T-helper 1 cell (primary cell): Measurements from ENCODE around the gene CLASP1.
"Not testable (repeated sequence)": the region's sequence is repeated elsewhere in the genome, so short reads cannot be mapped to it uniquely, and the experiment has no call there.

Source experiments
- DNase-seq, 5 donors: peaks; one replicate each; pipeline ENCODE4 v3.0.0-alpha.2; 2012 to 2020

Gene CLASP1

DNA sequence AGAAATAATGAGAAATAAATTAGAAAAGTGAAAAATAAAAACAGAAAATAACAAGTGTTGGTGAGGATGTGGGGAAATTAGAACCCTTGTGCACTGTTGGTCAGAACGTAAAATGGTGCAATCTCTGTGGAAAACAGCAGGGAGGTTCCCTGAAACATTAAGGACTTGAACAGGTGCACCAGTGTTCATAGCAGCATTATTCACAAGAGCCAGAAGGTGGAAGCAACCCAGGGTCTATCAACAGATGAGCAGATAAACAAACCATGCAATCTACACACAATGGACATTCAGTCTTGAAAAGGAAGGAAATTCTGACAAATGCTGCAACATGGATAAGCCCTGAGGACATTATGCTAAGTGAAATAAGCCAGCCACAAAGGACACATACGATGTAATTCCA is 306.1 kb downstream of the CLASP1 start:
- no peak for DNase-seq

DNA sequence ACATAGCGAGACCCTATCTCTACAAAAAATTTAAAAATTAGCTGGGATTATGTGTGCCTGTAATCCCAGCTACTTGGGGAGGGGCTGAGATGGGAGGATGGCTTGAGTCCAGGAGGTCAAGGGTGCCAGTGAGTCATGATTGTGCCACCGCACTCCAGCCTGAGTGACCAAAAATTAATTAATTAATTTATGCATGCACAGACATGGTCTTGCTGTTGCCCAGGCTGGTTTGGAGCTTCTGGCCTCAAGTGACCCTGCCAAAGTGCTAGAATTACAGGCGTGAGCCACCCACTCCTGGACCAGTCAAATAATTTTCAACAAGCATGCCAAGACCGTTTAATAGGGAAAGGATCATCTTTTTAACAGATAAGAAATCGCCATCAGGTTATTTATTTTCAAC is 306.5 kb downstream of the CLASP1 start:
- DNase-seq: no peak

- no peak for DNase-seq
Observed at GRCh38 chr2:121340926-121341325, 308.3 kb downstream of the CLASP1 start.

DNA sequence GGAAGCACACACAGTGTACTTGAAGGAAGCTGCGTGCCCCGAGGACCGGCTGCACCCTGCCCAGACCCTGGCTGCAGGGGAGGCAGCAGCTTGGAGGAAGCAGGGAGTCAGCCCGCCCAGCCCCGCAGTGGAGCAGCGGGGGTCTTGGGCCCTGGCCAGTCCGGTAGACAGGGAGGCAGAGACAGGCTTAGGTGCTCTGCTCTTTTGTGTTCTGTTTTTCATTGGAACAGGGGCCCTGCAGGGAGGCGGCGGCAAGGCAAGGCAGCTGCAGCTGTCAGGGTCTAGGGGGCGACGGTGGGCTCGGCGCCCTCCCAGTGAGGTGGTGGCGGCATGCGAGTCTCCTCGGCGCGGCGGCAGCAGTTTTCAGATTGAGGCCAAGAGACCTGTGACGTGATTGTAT is 311.0 kb downstream of the CLASP1 start:
- no peak for DNase-seq

DNA sequence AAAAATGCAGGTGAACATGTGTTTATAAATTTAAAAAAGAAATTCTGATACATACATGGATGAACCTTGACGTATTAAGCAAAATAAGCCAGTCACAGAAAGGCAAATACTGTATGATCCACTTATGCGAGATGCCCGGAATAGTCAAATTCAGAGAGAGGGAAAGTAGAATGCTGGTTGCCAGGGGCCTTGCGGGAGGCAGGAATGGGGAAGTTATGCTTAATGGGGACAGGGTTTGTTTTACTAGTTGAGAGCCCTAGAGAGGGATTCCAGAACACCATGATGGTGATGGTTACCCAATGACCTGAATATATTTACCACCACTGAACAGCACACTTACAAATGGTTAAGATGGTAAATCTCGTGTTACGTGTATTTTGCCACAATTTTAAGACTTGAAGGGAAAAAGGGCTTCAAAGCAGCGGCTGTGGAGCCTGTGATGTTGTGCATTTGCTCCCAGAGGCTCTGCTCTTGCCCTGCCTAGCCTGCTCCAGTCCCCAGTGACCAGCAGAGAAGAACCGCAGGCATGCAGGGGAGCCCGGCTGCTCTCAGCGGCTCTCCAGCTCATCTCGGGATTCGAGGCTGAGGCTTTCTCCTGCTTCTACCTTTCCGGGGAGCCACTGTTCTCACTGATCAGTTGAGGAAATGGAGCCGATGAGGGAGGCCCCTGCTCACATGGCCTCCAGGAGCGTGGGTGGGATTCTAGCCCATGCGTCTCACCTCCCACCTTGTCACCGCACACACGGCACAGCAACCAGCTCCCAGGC is 312.6 kb downstream of the CLASP1 start:
- no peak for DNase-seq

- no peak for DNase-seq
Observed at GRCh38 chr2:121335294-121336290, 313.7 kb downstream of the CLASP1 start.

GRCh38 chr2:121334581-121335293 is 314.5 kb downstream of the CLASP1 start:
- DNase-seq: no peak

- peak in 1 of 5 donors; percentile 10 for DNase-seq
Observed at GRCh38 chr2:121333834-121334558, 315.3 kb downstream of the CLASP1 start.

DNA sequence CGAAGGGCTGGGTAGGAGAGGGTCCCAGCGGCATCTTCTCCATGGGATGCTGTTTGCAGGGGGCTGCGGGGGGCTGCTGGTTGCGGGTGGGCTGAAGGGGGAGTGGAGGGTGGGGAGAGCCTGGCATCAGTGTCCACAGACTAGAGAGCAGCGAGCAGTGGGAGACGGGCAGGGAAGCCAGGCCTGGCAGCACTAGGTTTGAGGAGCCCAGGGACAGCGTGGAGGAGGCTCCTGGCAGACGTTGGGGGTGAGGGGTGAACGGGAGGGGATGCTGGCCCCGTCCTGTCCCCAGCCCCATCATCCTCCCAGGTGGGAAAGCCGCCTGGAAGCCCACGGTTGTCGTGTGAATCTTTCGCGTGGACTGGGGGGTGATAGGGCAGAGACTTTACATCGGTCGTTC is 316.0 kb downstream of the CLASP1 start:
- DNase-seq: no peak

- not testable (repeated sequence) for DNase-seq
Observed at GRCh38 chr2:121331324-121331723, 317.9 kb downstream of the CLASP1 start.

DNA sequence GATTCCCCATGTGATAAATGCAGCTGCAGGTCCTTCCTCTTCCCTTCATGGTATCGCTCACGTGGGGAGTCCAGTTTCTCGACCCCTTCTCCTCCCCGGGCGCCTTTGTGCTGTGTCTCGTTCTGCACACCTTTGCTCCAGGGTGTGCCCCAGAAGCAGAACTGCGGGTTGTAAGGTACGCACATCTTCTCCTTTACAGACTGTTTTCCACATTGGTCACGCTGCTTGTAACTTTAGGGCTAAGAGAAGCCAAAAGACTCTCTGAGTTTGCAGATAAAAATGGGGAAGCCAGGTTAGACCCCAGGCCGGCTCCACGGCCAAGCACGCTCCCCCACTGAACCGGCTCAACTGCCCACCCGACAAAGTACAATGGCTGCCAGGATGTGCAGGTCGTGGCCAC is 318.3 kb downstream of the CLASP1 start:
- DNase-seq: no peak

DNA sequence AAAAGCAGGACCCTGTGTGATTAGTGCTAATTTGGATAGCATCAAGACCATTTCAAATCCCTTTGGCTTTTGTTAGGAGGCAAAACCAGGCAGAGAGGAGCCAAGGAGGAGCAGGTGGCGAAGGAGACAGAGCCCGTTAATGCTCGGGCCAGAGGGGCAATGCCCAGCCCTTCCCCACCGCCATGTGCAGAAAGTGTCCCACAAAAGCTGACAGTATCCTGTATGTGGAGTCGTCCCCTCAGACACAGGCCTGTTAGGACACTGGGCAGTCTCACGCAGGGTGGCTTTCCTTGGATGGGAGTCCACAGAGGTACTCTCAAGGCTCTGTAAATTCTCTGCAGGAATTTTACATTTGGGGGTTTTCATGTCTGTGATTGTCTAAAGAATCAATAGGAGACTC is 319.5 kb downstream of the CLASP1 start:
- DNase-seq: no peak

DNA sequence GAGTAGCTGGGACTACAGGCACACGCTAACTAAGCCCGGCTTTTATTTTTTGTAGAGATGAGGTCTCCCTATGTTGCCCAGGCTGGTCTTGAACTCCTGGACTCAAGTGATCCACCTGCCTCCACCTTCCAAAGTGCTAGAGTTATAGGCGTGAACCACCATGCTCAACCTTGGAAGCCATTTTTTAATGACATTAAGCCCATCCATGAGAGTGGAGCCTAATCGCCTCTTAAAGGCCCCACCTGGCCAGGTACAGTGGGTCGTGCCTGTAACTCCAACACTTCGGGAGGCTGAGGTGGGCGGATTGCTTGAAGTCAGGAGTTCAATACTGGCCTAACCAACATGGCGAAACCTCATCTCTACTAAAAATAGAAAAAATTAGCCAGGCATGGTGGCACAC is 322.6 kb downstream of the CLASP1 start:
- no peak for DNase-seq

- DNase-seq: no peak
Observed at GRCh38 chr2:121324601-121325000, 324.7 kb downstream of the CLASP1 start.

- DNase-seq: no peak
Observed at GRCh38 chr2:121321476-121321875, 327.8 kb downstream of the CLASP1 start.

- no peak for DNase-seq
Observed at GRCh38 chr2:121319941-121320340, 329.3 kb downstream of the CLASP1 start.

DNA sequence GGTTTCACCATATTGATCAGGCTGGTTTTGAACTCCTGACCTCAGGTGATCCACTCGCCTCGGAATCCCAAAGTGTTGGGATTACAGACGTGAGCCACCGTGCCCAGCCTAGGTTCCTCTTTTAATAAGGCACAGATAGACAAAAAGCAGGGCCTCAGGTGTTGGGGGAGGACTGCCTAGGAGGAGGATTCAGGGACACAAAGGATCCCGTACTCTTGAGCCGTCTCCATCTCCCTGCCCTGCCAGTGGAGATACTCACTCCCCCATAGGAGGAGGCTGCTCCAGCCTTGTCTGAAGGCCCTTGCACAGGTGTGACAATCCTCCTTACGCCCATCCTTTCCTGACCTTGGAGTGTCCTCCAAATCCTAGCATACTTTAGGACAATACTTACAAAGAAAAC is 332.3 kb downstream of the CLASP1 start:
- DNase-seq: no peak

DNA sequence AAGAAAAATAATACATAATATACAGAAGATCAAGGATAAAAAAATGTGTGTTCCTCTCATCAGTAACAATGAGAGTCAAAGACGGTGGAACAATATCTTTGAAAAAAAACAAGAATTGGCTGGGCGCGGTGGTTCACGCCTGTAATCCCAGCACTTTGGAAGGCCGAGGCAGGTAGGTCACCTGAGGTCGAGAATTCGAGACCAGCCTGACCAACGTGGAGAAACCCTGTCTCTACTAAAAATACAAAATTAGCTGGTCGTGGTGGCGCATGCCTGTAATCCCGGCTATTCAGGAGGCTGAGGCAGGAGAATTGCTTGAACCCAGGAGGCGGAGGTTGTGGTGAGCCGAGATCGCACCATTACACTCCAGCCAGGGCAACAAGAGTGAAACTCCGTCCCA is 335.6 kb downstream of the CLASP1 start:
- not testable (repeated sequence) for DNase-seq

DNA sequence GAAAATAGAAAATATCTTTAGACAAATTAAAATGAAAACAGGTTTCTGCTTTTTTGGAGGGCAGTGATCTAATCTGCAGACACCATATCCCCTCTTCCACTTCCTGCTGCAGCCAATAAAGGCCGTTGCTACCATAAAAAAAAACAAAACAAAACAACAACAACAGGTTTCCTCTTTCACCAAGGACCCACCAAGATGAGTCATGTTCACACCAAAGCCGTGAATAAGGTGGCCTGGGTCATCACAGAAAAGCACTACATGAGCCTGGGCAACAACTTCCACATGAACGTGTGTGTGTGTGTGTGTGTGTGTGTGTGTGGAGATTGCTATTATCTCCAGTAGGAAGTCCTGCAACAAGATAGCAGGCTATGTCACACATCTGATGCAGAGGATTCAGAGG is 339.5 kb downstream of the CLASP1 start:
- peak in 1 of 5 donors; percentile 36 for DNase-seq

DNA sequence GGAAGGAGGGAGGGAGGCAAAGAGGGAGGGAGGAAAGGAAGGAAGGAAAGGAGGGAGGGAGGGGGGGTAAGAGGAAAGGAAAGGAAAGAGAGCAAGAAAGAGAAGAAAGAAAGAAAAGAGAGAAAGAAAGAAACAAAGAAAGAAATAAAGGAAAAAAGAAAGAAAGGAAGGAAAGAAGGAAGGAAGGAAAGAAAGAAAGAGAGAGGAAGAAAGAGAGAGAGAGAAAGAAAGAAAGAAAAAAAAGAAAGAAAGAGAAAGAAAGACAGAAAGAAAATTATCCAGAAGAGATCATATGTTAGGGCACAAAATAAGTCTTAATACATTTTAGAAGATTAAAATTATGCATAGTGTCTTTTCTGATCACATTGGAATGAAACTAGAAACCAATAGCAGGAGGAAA is 339.9 kb downstream of the CLASP1 start:
- DNase-seq: no peak

- DNase-seq: no peak
Observed at GRCh38 chr2:121307048-121307447, 342.2 kb downstream of the CLASP1 start.

DNA sequence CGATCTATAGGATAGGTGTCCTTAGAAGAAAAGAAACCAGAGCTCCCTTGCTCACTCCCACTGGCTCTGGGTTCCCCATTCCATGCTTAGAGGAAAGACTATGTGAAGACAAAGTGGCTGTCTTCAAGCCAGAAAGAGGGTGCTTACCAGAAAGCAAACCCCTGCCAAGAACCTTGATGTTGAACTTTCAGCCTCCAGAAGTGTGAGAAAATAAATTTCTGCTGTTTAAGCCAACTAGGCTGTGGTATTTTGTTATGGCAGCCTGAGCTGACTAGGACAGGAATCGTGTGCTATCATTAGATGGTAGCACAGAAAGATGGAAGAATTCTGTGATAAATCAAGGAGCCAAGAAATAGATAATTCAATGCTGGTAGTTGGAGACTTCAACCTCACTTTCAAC is 344.3 kb downstream of the CLASP1 start:
- DNase-seq: no peak
